GM12875 (cell line): ENCODE measurements around the gene TARP.
"Not testable (repeated sequence)": the region's sequence is repeated elsewhere in the genome, so short reads cannot be mapped to it uniquely, and the experiment has no call there.

Experiments used
- H3K4me3 ChIP-seq: one replicate; pipeline ENCODE4 v1.5.1; 2011; ENCODE audit warnings: low read depth, low read length, control low read depth
- TF ChIP-seq, protein P1 (sequence below): IDR thresholded peaks from 2 replicates; pipeline ENCODE4 v1.5.1; 2011; ENCODE audit warnings: low read depth, mild to moderate bottlenecking, control low read depth, inconsistent platforms, low read length, moderate library complexity, borderline replicate concordance; ENCODE audit not compliant: insufficient read depth

TARP gene

GRCh38 chr7:38257350-38257677 lies 16.1 kb downstream of the TARP start:
- TF ChIP-seq, protein P1, sequence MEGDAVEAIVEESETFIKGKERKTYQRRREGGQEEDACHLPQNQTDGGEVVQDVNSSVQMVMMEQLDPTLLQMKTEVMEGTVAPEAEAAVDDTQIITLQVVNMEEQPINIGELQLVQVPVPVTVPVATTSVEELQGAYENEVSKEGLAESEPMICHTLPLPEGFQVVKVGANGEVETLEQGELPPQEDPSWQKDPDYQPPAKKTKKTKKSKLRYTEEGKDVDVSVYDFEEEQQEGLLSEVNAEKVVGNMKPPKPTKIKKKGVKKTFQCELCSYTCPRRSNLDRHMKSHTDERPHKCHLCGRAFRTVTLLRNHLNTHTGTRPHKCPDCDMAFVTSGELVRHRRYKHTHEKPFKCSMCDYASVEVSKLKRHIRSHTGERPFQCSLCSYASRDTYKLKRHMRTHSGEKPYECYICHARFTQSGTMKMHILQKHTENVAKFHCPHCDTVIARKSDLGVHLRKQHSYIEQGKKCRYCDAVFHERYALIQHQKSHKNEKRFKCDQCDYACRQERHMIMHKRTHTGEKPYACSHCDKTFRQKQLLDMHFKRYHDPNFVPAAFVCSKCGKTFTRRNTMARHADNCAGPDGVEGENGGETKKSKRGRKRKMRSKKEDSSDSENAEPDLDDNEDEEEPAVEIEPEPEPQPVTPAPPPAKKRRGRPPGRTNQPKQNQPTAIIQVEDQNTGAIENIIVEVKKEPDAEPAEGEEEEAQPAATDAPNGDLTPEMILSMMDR = no peak
- no peak overlapping the region for H3K4me3 ChIP-seq

GRCh38 chr7:38249849-38250248 lies 23.6 kb downstream of the TARP start:
- H3K4me3 ChIP-seq = not testable (repeated sequence)

DNA sequence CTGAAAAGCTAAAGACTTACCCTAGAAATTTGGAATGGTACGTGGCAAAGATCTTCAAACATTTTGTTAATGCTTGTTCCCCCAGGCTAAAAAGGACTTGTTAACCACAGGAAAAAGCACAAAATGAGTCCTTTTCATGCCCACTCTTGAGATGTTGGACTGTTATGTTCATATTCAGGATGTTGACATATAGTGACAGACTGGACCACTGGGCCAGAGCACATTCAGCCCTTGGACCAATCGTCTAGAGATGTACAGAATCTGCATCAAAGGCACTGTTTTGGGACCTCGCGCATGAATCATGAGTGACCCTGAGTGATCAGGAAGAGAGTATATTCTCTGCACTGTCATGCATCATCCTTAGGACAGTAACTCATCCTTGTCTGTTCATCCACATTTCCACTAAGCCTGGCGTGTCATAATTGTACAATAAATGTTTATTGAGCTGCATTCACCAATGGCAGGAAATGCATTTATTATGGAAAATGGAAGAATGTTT lies 25.3 kb downstream of the TARP start:
- TF ChIP-seq, protein P1 = no peak
- H3K4me3 ChIP-seq = no peak overlapping the region

DNA sequence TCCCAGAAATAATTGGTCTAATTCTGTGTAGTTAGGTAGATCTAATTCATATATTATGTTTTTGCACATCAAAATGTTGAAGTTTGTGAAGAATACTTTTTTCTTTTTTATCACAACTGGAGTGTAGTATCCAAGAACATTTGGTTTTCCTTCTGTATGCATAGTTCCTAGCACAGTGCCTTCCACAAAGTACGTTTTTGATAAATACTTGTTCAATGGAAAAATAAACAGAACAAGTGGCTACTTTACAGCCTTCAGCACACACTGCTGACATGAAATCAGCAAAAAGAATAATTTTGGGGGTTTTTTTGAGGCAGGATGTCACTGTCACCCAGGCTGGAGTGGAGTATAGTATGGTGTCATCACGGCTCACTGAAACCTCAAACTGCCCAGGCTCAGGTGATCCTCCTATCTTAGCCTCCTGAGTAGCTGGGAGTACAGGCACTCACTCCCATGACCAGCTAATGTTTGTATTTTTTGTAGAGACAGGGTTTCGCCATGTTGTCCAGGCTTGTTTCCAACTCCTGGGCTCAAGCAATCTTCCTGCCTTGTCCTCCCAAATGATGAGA lies 27.9 kb downstream of the TARP start:
- TF ChIP-seq, protein P1 = no peak
- H3K4me3 ChIP-seq = no peak overlapping the region

- no peak overlapping the region for H3K4me3 ChIP-seq
- TF ChIP-seq, protein P1 = no peak
Measured at GRCh38 chr7:38244516-38244915, 28.9 kb downstream of the TARP start.

DNA sequence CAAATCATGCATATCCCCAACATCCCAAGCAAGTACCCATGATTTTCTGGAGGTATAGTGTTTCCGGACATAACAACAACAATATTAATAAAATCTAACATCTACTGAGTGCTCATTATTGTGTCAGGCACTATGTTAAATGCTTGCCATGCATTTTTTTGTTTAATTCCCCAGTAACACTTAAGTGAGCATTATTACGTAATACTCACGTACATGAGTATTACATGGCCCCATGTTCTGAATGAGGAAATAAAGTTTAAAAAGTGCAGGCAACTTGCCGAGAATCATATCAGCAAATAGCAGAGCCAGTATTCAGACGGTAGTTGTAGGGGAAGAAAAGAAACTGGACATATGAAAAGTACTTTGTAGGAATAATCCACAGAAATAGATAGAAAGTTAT lies 30.1 kb downstream of the TARP start:
- H3K4me3 ChIP-seq = not testable (repeated sequence)

GRCh38 chr7:38242814-38243213 lies 30.6 kb downstream of the TARP start:
- H3K4me3 ChIP-seq = no peak overlapping the region
- TF ChIP-seq, protein P1 = no peak

GRCh38 chr7:38241071-38241470 lies 32.4 kb downstream of the TARP start:
- H3K4me3 ChIP-seq = no peak overlapping the region
- TF ChIP-seq, protein P1 = no peak

DNA sequence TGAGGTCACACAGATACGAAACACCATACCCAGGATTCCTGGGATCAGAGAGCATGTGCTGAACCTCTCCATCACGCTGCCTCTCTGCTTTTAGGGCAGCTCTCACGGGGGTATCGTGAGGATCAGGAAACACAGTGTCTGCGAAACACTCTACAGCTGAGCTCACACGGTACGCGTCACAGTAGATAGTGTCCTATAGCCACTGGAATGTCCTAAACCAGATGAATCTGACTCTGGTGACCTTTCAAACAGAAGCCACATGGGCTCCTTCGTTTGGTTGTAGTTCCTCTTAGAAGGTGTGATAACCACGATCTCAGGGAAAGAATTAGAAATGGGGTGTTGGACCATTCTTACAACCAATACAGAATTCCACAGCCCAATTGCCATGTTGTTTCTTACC lies 34.3 kb downstream of the TARP start:
- not testable (repeated sequence) for H3K4me3 ChIP-seq
